ENCODE results near the gene PAM.
"Not testable (repeated sequence)": the region's sequence is repeated elsewhere in the genome, so short reads cannot be mapped to it uniquely, and the experiment has no call there.

The PAM gene

DNA sequence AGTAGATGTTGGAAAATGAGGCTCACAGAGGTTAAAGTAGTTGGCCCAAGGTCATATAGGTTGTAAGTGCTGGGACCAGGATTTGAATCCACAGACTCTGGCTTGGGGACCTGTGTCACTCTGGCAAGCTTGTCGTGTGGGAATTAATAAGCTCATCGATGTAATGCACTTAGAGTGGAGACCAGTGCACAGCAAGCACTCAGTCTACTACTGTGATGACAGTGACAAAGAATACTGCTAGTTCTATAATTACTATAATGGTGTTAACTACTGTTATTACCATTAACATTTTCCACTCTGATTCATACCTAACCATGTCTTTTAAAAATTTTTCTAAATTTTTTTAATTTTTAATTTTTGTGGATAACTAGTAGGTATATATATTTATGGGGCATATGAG is 12.8 kb downstream of the PAM start:
- TF ChIP-seq, protein P1, sequence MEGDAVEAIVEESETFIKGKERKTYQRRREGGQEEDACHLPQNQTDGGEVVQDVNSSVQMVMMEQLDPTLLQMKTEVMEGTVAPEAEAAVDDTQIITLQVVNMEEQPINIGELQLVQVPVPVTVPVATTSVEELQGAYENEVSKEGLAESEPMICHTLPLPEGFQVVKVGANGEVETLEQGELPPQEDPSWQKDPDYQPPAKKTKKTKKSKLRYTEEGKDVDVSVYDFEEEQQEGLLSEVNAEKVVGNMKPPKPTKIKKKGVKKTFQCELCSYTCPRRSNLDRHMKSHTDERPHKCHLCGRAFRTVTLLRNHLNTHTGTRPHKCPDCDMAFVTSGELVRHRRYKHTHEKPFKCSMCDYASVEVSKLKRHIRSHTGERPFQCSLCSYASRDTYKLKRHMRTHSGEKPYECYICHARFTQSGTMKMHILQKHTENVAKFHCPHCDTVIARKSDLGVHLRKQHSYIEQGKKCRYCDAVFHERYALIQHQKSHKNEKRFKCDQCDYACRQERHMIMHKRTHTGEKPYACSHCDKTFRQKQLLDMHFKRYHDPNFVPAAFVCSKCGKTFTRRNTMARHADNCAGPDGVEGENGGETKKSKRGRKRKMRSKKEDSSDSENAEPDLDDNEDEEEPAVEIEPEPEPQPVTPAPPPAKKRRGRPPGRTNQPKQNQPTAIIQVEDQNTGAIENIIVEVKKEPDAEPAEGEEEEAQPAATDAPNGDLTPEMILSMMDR (IDR thresholded peaks at IDR 0.05; ENCODE audit: low read depth, low read length), result no peak
- H3K4me3 ChIP-seq (ENCODE audit: low read depth, low read length), result no peak overlapping the region

DNA sequence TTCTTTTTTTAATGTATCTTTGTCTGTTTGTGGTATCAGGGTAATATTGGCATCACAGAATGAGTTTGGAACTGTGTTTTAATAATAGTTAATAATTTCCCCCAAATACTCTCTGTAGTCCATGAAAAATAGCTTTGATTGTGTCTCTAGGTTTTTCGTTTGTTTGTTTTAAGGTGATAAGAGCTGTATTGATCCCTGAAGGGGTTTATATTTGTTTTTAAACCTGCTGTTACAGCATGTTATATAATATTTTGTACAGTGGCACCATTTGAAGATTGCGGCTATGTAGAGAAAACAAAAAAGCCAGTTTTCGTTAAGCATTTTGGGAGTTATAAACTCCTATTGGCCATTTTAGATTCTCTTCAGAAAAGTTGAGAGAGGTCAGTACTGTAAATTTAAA is 15.7 kb downstream of the PAM start:
- H3K9me3 ChIP-seq (ENCODE audit: severe bottlenecking), result no peaks in the 10 kb centered on the region
- H3K27me3 ChIP-seq (ENCODE audit: insufficient read depth, low read depth, severe bottlenecking), result no peaks in the 10 kb centered on the region
- no peak overlapping the region for H3K27ac ChIP-seq
- TF ChIP-seq, protein P1 (IDR thresholded peaks at IDR 0.05; ENCODE audit: low read depth, low read length), result no peak
- no peak for DNase-seq
- H3K4me3 ChIP-seq (ENCODE audit: low read depth, low read length), result no peak overlapping the region
- no peaks in the 10 kb centered on the region for H3K36me3 ChIP-seq

More for the DNA sequence above, 12.8 kb downstream of the PAM start:
- Histone ChIP-seq H3K27me3 (ENCODE audit: insufficient read depth, low read depth, severe bottlenecking) (no peaks in the 10 kb centered on the region), H3K27ac (no peak overlapping the region), H3K9me3 (ENCODE audit: severe bottlenecking) (no peaks in the 10 kb centered on the region), H3K36me3 (no peaks in the 10 kb centered on the region)
- no peak for DNase-seq

DNA sequence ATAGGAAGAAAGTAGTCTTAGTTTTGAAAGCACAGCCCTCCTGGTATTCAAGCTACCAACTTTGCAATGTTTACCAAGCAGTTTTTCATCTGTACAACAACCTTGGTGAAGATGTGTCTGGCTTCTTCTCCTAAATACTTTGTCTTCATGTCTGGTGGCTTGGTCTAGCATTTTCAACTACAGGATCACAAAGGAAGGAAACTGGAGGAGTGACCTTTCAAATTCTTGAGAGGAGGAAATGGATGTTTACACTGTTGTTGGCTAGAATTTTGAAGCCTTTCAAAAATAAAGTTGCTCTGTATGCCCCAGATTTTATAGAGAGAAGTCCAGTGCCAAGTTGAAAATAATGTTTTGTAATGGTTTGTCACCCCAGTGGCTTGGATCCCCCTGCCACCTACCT is 16.3 kb downstream of the PAM start:
- DNase-seq, result no peak
- no peak overlapping the region for H3K4me3 ChIP-seq (ENCODE audit: low read depth, low read length)
- no peaks in the 10 kb centered on the region for H3K9me3 ChIP-seq (ENCODE audit: severe bottlenecking)
- H3K36me3 ChIP-seq, result no peaks in the 10 kb centered on the region
- TF ChIP-seq, protein P1 (IDR thresholded peaks at IDR 0.05; ENCODE audit: low read depth, low read length), result no peak
- no peak overlapping the region for H3K27ac ChIP-seq
- H3K27me3 ChIP-seq (ENCODE audit: insufficient read depth, low read depth, severe bottlenecking), result no peaks in the 10 kb centered on the region

DNA sequence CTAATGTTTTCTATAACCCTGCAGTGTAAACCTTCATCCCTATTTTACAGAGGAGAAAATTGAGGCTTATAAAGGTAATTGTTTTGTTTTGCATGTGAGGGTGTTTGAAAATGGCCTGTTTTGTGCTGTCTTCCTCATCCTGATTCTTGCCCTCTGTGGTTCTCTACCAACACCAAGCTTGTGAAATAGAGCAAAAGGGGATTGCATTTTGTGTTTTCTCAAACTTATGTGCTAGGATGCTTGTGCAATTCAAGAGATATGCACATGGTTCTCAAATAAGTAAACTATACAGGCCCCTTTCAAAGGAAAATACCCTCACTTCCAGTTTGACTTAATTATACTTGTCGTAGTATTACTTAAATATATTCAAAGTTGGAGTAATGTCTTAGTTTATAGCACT is 17.2 kb downstream of the PAM start:
- no peaks in the 10 kb centered on the region for H3K27me3 ChIP-seq (ENCODE audit: insufficient read depth, low read depth, severe bottlenecking)
- DNase-seq, result no peak
- H3K36me3 ChIP-seq, result no peaks in the 10 kb centered on the region
- TF ChIP-seq, protein P1 (IDR thresholded peaks at IDR 0.05; ENCODE audit: low read depth, low read length), result no peak
- H3K9me3 ChIP-seq (ENCODE audit: severe bottlenecking), result no peaks in the 10 kb centered on the region
- H3K27ac ChIP-seq, result no peak overlapping the region
- H3K4me3 ChIP-seq (ENCODE audit: low read depth, low read length), result no peak overlapping the region

DNA sequence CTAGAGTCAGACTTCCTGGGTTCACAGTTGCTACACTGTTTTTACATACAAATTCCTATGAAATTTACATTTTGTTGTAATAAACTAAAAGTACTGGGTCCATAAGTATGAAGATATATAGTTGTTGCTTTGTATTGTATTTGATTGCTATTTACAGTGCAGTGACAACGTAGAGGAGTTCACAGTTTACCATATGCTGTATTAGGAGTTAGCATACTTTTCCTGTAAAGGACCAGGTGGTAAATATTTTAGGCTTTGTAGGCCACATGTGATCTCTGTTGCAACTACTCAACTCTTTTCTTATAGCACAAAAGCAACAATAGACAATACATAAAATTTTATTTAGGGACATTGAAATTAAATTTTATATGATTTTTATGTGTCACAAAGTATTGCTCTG is 18.0 kb downstream of the PAM start:
- Histone ChIP-seq H3K27ac (no peak overlapping the region), H3K27me3 (ENCODE audit: insufficient read depth, low read depth, severe bottlenecking) (no peaks in the 10 kb centered on the region), H3K9me3 (ENCODE audit: severe bottlenecking) (no peaks in the 10 kb centered on the region), H3K36me3 (no peaks in the 10 kb centered on the region), H3K4me3 (ENCODE audit: low read depth, low read length) (no peak overlapping the region)
- no peak for DNase-seq
- TF ChIP-seq, protein P1 (IDR thresholded peaks at IDR 0.05; ENCODE audit: low read depth, low read length), result no peak

DNA sequence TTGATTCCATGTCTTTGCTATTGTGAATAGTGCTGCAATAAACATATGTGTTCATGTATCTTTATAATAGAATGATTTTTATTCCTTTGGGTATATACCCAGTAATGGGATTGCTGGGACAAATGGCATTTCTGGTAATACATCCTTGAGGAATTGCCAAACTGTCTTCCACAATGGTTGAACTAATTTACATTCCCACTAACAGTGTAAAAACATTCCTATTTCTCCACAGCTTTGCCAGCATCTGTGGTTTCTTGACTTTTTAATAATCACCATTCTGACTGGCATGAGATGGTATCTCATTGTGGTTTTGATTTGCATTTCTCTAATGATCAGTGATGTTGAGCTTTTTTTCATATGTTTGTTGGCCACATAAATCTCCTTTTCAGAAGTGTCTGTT is 20.7 kb downstream of the PAM start:
- DNase-seq; H3K27me3 ChIP-seq (ENCODE audit: insufficient read depth, low read depth, severe bottlenecking); H3K9me3 ChIP-seq (ENCODE audit: severe bottlenecking); H3K36me3 ChIP-seq; H3K27ac ChIP-seq; H3K4me3 ChIP-seq (ENCODE audit: low read depth, low read length): not testable (repeated sequence)

Measured in WERI-Rb-1 (cell line).